NAMALWA (cell line): ENCODE data around the gene GALR3.

Source experiments
- DNase-seq: peaks from one replicate; pipeline ENCODE4 v3.0.0-alpha.2; 2015; ENCODE audit warnings: low spot score

The GALR3 gene

GRCh38 chr22:37803639-37804351 lies 19.4 kb upstream of the GALR3 start:
- DNase-seq, result no peak

DNA sequence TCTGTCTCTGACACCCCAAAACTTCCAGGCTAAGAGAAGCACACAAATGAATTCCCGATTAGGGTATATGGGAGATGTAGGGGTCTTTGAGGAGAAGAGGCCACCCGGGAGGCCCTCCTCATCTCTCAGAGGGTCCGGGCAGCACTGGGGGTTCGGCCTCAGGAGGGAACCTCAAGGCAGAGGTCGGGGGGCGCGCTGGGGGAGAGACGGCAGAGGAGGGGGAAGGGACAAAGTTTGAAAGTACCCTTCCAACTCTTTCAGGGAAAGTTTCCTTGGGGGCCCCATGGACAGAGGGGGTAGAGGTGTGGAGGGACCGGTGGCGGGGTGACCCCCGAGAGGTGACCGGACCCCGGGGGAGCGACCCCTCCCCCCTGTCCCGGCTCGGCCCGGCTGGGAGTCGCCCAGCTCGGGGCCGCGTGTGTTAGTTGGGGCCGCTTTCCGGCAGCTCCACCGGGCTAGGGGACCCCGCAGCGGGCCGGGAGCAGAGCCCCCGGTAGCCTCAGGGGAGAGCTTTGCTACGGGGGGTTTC lies 18.8 kb upstream of the GALR3 start:
- no peak for DNase-seq

GRCh38 chr22:37804881-37805809 lies 18.0 kb upstream of the GALR3 start:
- no peak for DNase-seq

DNA sequence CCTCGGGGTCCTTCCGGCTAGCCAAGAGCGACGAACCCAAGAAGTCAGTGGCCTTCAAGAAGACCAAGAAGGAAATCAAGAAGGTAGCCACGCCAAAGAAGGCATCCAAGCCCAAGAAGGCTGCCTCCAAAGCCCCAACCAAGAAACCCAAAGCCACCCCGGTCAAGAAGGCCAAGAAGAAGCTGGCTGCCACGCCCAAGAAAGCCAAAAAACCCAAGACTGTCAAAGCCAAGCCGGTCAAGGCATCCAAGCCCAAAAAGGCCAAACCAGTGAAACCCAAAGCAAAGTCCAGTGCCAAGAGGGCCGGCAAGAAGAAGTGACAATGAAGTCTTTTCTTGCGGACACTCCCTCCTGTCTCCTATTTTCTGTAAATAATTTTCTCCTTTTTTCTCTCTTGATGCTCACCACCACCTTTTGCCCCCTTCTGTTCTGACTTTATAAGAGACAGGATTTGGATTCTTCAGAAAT lies 17.3 kb upstream of the GALR3 start:
- DNase-seq, result no peak

DNA sequence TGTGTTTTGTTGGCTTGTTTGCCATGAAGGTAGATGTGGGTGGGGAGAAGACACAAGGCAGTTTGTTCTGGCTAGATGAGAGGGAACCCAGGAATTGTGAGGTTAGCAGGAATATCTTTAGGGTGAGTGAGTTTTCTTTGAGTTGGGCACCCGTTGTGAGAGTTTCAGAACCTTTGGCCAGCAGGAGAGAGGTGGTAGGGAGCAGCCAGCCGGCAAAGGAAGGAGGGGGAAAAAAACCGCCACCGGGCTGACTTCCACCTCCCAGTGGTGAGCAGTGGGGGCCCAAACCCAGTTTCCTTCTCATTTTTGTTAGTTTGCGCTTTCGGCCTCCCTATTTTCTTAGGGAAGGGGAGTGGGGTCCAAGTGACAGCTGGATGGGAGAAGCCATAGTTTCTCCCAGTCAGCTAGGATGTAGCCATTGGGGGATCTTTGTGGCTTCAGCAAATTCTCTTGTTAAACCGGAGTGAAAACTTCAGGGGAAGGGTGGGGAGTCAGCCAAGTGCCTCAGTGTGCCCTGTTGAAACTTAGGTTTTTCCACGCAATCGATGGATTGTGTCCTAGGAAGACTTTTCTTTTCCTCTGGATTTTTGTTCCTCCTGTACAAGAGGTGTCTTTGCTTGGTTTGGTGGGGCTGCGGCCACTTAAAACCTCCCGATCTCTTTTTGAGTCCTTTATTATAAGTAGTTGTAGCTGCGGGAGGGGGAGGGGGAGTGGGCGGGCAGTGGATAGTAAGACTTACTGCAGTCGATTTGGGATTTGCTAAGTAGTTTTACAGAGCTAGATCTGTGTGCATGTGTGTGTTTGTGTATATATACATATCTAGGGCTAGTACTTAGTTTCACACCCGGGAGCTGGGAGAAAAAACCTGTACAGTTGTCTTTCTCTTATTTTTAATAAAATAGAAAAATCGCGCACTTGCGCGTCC lies 16.5 kb upstream of the GALR3 start:
- peak; percentile 34 for DNase-seq

GRCh38 chr22:37807410-37808293 lies 15.5 kb upstream of the GALR3 start, which contains the start of gene GCAT:
Gene GCAT, plus strand, starts transcription at chr22:37807934. Its CDS starts 34 bp downstream, at chr22:37807968.
- DNase-seq, result peak; percentile 94

- DNase-seq, result peak; percentile 23
These were observed 14.9 kb upstream of the GALR3 start for GRCh38 chr22:37808294-37808657.

DNA sequence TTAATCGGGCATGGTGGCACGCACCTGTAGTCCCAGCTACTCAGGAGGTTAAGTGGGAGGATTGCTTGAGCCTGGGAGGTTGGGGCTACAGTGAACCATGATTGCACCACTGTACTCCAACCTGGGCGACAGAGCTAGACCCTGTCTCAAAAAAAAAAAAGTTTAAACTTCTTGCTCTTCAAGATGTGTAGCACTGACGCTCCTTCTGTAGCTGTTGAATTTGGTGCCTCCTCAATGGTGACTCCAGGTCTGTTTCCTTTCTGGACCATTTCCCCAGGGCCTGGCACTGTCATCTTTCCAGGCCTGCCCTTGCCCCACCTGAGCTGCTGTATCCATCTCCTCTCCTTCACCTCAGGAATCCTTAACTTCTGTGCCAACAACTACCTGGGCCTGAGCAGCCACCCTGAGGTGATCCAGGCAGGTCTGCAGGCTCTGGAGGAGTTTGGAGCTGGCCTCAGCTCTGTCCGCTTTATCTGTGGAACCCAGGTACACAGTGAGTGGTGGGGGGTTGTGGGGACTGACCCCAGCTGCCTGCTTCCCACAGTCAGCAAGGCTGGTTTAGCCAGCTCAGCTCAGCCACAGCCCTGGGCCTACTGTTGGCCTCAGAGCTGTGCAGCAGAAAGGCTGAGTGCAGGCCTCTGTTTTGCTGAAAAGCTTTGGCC lies 13.4 kb upstream of the GALR3 start:
- no peak for DNase-seq

DNA sequence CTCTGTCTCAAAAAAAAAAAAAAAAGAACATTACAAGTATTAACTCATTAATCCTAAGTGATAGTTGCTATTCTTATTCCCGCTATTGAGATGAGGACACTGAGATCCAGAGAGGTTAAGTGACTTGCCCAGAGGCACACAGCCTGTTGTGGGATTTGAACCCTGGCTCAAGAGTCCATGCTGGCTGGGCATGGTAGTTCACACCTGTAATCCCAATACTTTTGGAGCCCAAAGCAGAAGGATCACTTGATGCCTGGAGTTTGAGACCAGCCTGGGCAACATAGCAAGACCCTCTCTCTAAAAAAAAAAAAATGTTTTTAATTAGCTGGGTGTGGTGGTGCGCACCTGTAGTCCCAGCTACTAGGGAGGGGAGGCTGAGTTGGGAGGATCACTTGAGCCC lies 11.3 kb upstream of the GALR3 start:
- DNase-seq, result no peak

DNA sequence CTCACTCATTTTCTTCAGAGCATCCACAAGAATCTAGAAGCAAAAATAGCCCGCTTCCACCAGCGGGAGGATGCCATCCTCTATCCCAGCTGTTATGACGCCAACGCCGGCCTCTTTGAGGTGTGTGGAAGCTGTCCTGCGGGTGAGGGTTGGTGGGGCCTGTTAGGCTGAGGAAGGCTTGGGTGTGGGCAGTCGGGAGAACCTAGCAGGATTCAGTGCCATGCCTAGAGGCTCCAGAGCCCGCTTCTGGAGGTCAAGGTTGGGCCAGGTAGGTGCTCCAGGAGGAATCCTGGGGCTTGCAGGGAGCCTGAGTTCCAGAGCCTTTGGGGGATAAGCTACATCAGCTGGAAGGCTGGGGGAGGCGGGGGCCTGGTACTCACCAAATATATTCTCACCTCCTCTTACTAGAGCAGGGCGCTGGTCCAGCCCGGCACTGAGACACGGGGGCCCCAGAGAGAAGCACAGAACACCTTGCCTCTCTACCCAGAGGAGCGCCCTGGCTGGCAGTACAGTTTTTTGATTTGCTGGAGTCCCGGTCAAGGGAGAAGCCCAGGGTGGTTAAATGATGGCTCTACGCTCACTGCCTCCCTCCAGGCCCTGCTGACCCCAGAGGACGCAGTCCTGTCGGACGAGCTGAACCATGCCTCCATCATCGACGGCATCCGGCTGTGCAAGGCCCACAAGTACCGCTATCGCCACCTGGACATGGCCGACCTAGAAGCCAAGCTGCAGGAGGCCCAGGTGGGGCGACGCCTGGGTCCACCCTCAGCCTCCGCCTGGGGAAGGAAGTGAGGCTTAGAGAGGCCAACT lies 10.1 kb upstream of the GALR3 start:
- no peak for DNase-seq

DNA sequence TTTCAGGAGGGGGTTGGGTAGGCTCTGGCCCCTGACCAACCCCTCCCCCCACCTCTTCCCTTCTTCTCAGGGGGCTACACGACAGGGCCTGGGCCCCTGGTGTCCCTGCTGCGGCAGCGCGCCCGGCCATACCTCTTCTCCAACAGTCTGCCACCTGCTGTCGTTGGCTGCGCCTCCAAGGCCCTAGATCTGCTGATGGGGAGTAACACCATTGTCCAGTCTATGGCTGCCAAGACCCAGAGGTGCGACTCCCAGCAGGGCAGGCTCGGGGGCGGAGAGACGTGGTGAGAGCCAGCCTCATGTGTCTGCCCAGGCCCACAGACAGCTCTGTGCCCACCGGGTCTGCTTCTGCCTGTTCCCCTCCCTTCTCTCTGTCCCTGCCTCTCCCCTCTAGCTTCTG lies 7.6 kb upstream of the GALR3 start:
- no peak for DNase-seq

GRCh38 chr22:37816543-37817180 lies 6.5 kb upstream of the GALR3 start:
- no peak for DNase-seq

DNA sequence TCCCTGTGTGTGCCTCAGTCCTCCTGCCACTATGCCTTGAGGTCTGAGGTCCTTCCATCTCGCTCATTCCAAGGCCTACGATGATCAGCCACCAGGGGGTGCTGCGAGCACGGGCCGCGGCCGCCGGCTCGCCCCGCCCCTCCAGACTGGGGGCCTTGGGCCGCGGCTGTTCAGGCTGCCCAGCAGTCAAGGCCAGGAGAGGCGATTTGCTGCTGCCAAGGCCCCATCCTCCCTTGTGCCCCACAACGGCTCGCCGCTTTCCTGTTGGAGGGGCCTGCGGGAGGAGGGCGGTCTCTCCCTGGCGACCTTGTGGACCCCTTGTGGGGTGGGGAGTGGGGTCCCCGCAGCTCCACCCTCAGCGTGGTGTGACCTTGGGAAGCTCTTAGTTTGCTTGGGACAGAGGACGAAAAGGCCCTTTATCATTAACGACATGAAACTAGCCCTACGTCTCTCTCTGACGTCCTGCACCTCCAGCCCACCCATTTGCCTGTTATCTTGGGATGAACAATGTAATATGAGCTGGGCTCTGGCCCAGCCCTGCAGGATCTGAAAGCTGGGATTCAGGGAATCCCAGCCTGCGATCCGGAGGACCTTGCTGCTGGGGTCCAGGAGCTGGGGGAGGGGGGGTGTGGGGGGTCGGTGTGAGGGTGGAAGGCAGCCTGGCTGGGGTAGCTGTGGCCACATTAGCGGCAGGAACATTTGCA lies 5.3 kb upstream of the GALR3 start:
- peak; percentile 81 for DNase-seq

GRCh38 chr22:37818409-37819104 lies 4.6 kb upstream of the GALR3 start:
- no peak for DNase-seq

- no peak for DNase-seq
These were observed 4.1 kb upstream of the GALR3 start for GRCh38 chr22:37819105-37819433.

DNA sequence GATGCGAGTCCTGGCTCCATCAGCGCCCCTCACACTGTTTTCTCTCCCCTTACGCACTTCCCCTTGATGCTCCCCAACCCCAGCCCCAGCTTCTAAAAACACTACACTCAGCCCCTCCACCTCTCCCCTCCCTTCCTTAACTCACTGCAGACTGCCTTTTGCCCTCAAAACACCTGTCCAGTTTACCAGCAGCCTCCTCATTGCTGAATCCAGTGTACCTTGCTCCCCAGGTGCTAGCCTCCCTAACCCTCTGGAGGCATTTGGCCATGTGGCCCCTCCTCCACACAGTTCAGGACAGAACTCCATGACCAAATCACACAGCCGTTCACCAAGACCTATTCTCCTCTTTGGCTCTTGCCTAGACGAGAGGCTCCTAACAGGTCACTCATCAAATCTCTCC lies 2.8 kb upstream of the GALR3 start:
- no peak for DNase-seq

DNA sequence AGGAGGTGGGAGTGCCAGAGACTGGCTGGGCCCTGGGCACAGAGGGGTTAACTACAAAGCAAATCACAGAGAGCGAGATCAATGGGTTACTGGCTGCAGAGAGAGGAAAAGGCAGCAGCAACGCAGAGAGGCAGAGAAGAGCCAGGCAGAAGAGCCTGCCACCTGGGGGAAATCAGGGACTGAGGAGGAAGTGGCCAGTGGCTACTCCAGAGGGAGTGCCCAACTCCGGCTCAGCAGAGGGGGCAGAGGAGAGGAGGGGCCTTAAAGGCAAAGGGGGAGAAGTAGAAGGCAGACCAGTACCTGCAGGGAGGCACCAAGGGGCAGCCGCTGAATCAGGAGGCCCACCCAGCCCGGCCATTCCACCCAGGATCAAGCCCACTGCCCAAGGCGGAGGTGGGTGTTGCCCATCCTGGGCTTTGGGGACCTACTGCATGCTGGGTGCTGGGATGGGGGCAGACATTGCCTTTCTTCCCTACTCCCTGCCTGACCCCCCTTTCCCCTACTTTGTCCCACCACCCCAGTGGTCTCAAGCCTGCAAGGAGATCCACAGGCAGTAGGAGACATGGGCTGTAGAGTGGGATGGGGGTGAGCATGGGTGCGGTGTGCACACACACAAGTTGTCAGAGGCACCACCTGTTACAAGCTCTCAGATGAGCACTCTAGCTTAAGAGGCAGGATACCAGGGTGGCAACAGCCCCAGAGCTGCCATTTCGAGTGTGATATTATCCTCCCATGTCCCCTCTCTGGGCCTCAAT lies 926 bp upstream of the GALR3 start:
- no peak for DNase-seq
